Activated T-cell treated with anti-CD3 and anti-CD28 coated beads, Interleukin-2, amount 50 U/mL, for 24 hours (primary cell): ENCODE measurements around the gene PDHB.
A peak's percentile ranks its signal among the peaks of the same experiment; 100 is the strongest.
"Not testable (repeated sequence)": the region's sequence is repeated elsewhere in the genome, so short reads cannot be mapped to it uniquely, and the experiment has no call there.

Experiments
- DNase-seq: peaks from one replicate; pipeline ENCODE4 v3.0.0-alpha.2; 2020
- H3K27ac Mint-ChIP-seq: 2 replicates; pipeline ENCODE4 v1.8.0; 2020; ENCODE audit warnings: mild to moderate bottlenecking, mixed read lengths
- H3K27me3 Mint-ChIP-seq: 2 replicates; pipeline ENCODE4 v1.8.0; 2020; ENCODE audit warnings: mixed read lengths
- H3K36me3 Mint-ChIP-seq: 2 replicates; pipeline ENCODE4 v1.8.0; 2020; ENCODE audit warnings: low read depth, mixed read lengths
- H3K4me1 Mint-ChIP-seq: 2 replicates; pipeline ENCODE4 v1.8.0; 2020; ENCODE audit warnings: low read depth, mixed read lengths
- H3K4me3 Mint-ChIP-seq: 2 replicates; pipeline ENCODE4 v1.8.0; 2020; ENCODE audit warnings: mild to moderate bottlenecking, moderate library complexity, mixed read lengths
- H3K9me3 Mint-ChIP-seq: 2 replicates; pipeline ENCODE4 v1.8.0; 2020; ENCODE audit warnings: mixed read lengths

PDHB gene

DNA sequence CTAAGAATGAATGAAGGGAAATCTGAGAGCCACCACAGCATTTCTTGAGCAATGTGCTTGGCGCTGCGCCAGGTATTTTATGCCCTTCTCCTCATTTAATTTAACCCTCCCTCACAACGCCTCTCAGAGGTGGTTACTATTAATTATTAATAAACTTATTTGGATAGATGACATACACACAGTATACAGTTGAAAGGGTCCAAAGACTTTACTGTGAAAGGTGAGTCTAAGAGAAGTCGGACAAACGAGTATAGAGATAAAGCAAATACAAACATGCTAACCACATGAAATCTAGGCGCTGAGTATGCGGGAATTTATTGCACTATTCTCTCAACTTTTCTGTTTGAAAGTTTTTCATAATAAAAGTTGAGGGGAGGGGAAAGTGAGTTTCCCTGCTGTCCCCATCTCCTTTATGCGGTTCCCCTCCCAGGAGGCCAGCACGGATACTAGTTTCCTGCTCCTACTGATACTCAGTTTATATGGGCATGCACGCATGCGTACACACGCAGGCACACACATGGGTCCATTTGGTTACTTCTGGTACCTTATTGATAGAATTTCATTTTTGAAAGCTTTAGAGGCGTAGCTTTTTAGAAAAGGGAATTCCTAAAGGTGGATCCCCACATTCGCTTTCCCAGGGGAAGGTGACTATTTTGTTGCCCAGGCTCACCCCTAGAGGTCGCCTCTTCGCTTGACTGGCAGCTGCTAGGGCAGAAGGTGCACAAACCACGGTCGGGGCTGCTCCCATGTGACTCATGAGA is 29.7 kb upstream of the PDHB start:
- DNase-seq, result peak; percentile 78
- Mint-ChIP-seq H3K4me3 (peak overlapping the region; percentile 37), H3K9me3 (no peaks in the 10 kb centered on the region), H3K36me3 (no peaks in the 10 kb centered on the region), H3K27me3 (no peaks in the 10 kb centered on the region), H3K4me1 (peaks cover 22% of the 10 kb centered on the region), H3K27ac (peak overlapping the region; percentile 78)

DNA sequence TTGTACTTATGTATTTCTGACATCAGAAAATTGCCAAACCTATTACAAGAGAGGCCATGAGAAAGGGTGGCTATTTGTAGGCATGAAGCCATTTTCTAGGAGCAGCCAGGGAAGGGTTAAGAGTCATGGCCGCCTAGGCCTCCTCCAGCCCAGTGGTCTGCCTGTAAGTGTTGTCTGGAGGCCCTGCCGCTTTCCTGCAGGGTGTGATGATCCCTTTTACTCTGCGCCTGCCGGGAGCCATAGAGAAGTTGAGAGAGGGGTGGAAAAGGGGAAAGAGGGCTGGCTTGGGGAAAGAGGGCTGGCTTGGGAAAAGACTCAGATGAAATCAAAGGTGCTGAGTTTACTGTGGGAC is 29.2 kb upstream of the PDHB start:
- no peak for DNase-seq
- Mint-ChIP-seq H3K4me1 (peaks cover 22% of the 10 kb centered on the region), H3K36me3 (no peaks in the 10 kb centered on the region), H3K27me3 (no peaks in the 10 kb centered on the region), H3K27ac (no peak overlapping the region), H3K4me3 (no peak overlapping the region), H3K9me3 (no peaks in the 10 kb centered on the region)

DNA sequence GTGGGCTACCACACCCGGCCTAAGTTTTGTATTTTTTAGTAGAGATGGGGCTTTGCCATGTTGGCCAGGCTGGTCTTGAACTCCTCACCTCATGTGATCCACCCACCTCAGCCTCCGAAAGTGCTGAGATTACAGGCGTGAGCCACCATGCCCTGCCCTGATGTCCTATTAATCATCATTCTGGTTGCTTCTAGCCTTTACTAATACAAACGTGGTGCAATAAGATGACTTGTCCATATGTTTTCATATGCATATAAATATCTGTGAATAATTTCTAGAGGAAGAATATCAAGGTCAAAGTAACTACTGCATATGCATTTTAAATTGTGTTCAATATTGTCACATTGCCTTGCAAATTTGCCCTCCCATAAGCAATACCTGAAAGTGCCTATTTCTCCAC is 25.5 kb upstream of the PDHB start:
- no peak overlapping the region for H3K4me3 Mint-ChIP-seq
- no peak overlapping the region for H3K27ac Mint-ChIP-seq
- H3K27me3 Mint-ChIP-seq, result no peaks in the 10 kb centered on the region
- peaks cover 15% of the 10 kb centered on the region for H3K36me3 Mint-ChIP-seq
- H3K4me1 Mint-ChIP-seq, result peaks cover 10% of the 10 kb centered on the region
- no peak for DNase-seq
- H3K9me3 Mint-ChIP-seq, result peaks cover 14% of the 10 kb centered on the region

DNA sequence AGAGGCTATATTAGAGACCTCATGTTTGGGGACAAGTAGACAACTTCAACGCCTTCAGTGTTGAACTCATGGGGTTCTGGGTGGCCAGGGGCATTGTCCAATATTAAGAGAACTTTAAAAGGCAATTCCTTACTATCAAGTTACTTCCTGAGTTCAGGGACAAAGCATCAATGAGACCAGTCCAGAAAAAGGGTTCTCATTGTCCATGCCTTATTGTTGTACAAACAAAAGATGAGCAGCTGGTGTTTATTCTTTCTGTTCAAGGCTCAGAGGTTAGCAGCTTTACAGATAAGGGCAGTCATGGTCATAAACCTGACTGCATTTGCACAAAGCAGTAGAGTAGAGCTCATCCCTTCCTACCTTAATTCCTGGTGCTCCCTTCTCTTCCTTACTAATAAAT is 18.5 kb upstream of the PDHB start:
- peaks cover 1% of the 10 kb centered on the region for H3K4me1 Mint-ChIP-seq
- H3K27ac Mint-ChIP-seq, result no peak overlapping the region
- H3K9me3 Mint-ChIP-seq, result peaks cover 21% of the 10 kb centered on the region
- H3K4me3 Mint-ChIP-seq, result no peak overlapping the region
- no peaks in the 10 kb centered on the region for H3K27me3 Mint-ChIP-seq
- peaks cover 15% of the 10 kb centered on the region for H3K36me3 Mint-ChIP-seq
- no peak for DNase-seq

DNA sequence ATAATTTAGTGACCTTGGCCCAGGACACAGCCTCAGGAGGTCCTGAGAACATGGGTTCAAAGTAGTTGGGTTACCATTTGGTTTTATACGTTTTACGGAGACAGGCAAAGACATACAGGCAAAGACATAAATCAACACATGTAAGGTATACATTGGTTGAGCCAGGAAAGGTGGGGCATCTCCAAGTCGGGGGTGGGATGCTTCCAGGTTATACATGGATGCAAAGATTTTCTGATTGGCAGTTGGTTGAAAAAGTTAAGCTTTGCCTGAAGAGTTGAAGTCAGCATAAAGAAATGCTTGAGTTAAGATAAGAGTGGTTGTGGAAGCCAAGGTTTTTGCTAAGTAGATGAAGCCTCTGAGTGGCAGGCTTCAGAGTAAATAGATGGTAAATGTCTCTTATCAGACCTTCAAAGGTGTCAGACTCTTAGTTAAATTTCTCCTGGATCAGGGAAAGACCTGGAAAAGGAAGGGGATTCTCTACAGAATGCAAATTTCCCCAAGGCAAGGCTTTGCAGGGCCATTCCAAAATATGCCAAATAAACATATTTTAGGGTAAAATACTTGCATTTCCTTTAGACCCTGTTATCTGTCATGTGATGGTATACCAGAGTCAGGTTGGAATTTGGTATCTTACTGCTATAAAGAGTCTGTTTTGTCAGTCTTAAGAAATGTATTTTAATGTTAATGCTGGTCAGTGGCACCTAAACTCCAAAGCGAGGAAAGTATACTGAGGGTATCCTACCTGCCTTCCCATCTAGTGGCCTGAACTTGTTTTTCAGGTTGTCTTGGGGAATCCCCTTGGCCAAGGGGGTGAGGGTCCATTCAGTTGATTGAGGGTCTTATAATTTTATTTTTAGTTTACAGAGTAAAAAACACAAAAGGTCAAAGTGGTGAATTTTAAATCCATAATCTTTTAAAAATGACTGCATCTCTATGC is 8.2 kb upstream of the PDHB start:
- Mint-ChIP-seq H3K4me1 (no peaks in the 10 kb centered on the region), H3K9me3 (no peaks in the 10 kb centered on the region), H3K4me3 (no peak overlapping the region), H3K27me3 (no peaks in the 10 kb centered on the region), H3K36me3 (no peaks in the 10 kb centered on the region), H3K27ac (no peak overlapping the region)
- DNase-seq, result no peak

DNA sequence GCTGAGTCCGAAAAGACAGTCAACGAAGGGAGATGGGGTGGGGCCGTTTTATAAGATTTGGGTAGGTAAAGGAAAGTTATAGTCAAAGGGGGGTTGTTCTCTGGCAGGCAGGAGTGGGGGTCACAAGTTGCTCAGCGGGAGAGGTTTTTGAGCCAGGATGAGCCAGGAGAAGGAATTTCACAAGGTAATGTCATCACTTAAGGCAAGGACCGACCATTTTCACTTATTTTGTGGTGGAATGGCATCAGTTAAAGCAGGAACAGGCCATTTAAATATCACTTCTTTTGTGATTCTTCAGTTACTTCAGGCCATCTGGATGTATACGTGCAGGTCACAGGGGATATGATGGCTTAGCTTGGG is 7.3 kb upstream of the PDHB start:
- not testable (repeated sequence) for H3K27ac Mint-ChIP-seq

DNA sequence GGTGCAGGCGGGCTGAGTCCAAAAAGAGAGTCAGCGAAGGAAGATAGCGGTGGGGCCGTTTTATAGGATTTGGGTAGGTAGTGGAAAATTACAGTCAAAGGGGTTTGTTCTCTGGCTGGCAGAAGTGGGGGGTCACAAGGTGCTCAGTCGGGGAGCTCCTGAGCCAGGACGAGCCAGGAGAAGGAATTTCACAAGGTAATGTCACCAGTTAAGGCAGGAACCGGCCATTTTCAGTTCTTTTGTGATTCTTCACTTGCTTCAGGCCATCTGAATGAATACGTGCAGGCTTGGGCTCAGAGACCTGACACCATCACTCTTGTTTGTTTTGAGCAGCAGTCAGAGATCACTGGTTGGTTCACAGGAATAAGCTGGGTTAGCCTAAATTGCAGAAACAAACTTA is 3.6 kb upstream of the PDHB start:
- not testable (repeated sequence) for H3K27me3 Mint-ChIP-seq, H3K4me3 Mint-ChIP-seq, H3K9me3 Mint-ChIP-seq, DNase-seq, H3K36me3 Mint-ChIP-seq, H3K27ac Mint-ChIP-seq
- peaks cover 16% of the 10 kb centered on the region for H3K4me1 Mint-ChIP-seq

More for the DNA sequence above, 7.3 kb upstream of the PDHB start:
- not testable (repeated sequence) for H3K4me1 Mint-ChIP-seq, DNase-seq, H3K4me3 Mint-ChIP-seq, H3K9me3 Mint-ChIP-seq, H3K27me3 Mint-ChIP-seq, H3K36me3 Mint-ChIP-seq

DNA sequence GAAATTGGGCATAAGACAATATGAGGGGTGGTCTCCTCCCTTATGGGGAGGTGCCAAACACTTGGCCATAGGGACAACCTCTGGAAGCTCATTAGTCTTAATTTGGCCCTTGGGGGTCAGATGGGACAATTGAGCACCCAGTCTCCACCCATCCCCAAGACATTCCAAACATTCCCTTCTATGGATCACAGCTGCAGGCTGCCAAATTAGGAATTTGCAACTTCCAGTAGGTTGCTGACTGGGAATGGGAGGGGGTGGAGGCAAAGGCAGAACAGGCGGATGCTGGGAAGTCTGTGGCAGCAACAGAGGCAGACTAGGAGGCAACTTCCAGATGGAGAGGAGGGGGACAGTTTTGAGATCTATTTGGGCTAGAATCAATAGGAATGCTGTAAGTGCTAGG is 1.4 kb upstream of the PDHB start:
- Mint-ChIP-seq H3K27ac (no peak overlapping the region), H3K4me3 (no peak overlapping the region), H3K4me1 (peaks cover 23% of the 10 kb centered on the region), H3K36me3 (peaks cover 28% of the 10 kb centered on the region), H3K9me3 (no peaks in the 10 kb centered on the region), H3K27me3 (no peaks in the 10 kb centered on the region)
- no peak for DNase-seq

DNA sequence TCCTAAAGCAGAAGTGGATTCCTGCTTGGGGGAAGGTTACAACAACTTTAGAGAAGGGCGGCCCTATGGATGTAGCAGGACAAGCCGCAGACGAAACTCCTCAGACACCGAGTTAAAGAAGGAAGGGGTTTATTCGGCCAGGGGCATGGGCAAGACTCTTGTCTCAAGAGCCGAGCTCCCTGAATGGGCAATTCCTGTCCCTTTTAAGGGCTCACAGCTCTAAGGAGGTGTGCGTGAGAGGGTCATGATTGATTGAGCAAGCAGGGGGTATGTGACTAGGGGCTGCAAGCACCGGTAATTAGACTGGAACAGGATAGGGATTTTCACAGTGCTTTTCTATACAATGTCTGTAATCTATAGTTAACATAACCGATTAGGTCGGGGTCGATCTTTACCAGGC is 879 bp upstream of the PDHB start:
- peak overlapping the region; percentile 55 for H3K4me3 Mint-ChIP-seq
- H3K27ac Mint-ChIP-seq, result no peak overlapping the region
- peaks cover 33% of the 10 kb centered on the region for H3K36me3 Mint-ChIP-seq
- H3K27me3 Mint-ChIP-seq, result no peaks in the 10 kb centered on the region
- peaks cover 26% of the 10 kb centered on the region for H3K4me1 Mint-ChIP-seq
- H3K9me3 Mint-ChIP-seq, result no peaks in the 10 kb centered on the region
- DNase-seq, result no peak

DNA sequence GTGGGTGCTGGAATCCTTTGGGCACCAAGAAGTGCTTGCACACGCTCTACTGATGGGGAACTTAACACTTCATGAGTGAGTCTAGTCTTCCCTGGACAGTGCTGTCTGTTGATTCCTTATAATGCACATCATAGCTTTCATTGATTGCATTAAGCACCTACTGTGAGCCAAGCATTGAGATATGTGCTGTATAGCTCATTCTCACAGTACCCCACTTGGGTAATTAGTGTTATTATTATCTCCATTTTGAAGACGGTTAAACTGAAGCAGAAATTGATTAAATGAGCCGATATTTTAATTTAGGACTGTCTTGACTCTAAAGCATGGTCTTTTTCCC is 504 bp upstream of the PDHB start:
- Mint-ChIP-seq H3K4me3 (peak overlapping the region; percentile 55), H3K27me3 (no peaks in the 10 kb centered on the region), H3K27ac (peak overlapping the region; percentile 88), H3K9me3 (no peaks in the 10 kb centered on the region), H3K36me3 (peaks cover 36% of the 10 kb centered on the region), H3K4me1 (peaks cover 27% of the 10 kb centered on the region)
- no peak for DNase-seq

DNA sequence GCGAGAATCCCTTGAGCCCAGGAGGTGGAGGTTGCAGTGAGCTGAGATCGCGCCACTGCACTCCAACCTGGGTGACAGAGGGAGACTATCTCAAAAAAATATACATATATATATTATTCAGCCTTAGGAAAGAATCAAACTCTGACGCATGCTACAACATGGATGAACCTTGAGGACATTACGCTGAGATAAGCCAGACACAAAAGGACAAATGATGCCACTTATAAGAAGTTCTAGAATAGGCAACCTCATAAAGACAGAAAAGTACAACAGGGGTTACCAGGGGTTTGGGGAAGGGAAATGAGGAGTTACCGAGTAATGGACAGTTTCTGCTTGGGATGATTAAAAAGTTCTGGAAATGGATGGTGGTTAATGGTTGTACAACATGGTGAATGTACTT is 727 bp downstream of the PDHB start:
- Mint-ChIP-seq H3K27me3 (no peaks in the 10 kb centered on the region), H3K9me3 (no peaks in the 10 kb centered on the region), H3K4me1 (peaks cover 27% of the 10 kb centered on the region), H3K36me3 (peaks cover 49% of the 10 kb centered on the region), H3K4me3 (peak overlapping the region; percentile 92), H3K27ac (peak overlapping the region; percentile 96)
- no peak for DNase-seq

DNA sequence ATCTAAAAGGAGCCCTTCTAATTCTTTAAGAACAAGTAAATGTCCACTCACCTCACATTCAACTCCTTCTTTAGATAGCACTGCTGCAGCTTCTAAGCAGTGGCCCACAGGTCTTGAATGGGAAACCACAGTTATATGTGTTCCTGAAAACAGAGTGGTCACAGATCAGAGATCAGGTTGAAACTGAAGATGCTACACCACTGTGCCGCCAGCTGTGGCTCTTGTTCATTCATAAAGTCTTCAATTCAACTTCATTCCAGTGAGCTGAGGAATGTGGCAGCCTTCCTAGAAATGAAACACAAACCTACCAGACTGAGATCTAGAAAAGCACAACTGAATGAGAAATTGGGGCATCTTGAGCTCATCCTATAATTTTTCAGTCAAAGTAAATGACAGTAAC is 4.0 kb downstream of the PDHB start:
- Mint-ChIP-seq H3K36me3 (peaks cover 74% of the 10 kb centered on the region), H3K9me3 (no peaks in the 10 kb centered on the region), H3K27ac (peak overlapping the region; percentile 18), H3K4me3 (no peak overlapping the region), H3K4me1 (peaks cover 27% of the 10 kb centered on the region), H3K27me3 (no peaks in the 10 kb centered on the region)
- no peak for DNase-seq

DNA sequence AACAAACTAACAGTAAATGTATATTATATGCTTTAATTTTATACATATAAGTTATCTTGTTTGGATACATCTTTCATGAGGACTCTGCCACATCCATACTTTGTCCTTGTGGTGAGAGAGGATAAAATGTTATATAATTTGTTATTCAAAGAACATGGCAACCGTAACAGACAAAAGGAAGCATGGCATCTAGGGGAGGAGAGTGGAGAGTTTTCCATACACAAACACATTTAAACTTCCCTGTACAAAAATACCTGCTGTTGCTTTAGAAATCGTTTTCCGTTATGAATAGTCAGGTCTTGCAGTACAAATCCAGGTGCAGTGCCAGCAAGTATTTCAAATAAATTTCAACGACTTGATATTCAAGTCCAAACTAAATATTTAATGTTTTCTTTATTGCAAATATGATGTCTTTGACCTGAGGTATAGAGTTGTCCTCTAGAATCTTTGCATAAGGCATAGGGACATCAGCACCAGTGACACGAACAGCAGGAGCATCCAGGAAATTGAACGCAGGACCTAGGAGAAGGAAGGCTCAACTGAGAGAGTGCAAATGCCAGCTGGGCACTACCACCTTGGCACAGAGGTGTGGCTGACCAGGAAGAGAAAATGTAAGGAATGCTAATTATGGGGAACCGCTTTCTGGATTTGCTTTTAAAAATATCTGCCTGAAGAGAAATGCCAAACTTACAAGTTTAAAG is 5.8 kb downstream of the PDHB start:
- Mint-ChIP-seq H3K27me3 (no peaks in the 10 kb centered on the region), H3K9me3 (no peaks in the 10 kb centered on the region), H3K27ac (peak overlapping the region; percentile 18), H3K4me3 (no peak overlapping the region), H3K4me1 (peaks cover 13% of the 10 kb centered on the region), H3K36me3 (peaks cover 84% of the 10 kb centered on the region)
- DNase-seq, result no peak

DNA sequence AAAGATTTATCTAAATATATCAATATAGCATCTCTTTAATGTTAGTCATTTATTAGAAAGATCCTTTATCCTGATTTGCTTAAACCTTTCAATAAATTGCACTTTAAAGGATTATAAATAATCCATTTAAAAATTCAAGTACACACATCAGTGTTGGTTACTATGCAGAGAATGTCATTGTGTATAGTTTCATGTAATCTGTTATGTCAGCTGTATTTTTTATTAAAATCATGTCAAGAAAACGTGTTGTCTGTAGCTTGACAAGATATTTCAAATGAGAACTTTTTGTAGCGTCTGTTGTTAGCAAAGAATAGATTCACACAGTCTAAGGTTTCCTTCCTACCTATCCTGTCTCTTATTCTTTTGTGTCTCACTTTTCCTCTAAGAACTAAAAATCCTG is 7.8 kb downstream of the PDHB start:
- H3K9me3 Mint-ChIP-seq, result no peaks in the 10 kb centered on the region
- peaks cover 4% of the 10 kb centered on the region for H3K4me1 Mint-ChIP-seq
- peaks cover 89% of the 10 kb centered on the region for H3K36me3 Mint-ChIP-seq
- peak overlapping the region; percentile 63 for H3K27ac Mint-ChIP-seq
- no peak for DNase-seq
- no peaks in the 10 kb centered on the region for H3K27me3 Mint-ChIP-seq
- no peak overlapping the region for H3K4me3 Mint-ChIP-seq

DNA sequence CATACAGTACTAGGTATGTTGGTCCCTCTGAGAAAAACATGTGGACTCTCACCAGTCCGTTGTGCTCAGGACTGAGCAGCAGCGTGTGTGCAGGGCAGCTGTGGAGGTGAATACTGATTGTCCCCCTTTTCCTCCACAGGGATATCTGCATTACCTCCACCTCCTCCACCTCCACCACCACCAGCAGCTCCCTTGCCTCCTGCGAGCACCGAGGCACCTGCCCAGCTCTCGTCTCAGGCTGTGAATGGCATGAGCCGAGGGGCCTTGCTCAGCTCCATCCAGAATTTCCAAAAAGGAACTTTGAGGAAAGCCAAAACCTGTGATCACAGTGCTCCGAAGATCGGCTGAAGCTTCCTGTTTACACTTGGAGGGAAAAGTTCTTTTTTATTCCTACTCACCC is 9.0 kb downstream of the PDHB start:
- Mint-ChIP-seq H3K4me1 (peaks cover 8% of the 10 kb centered on the region), H3K4me3 (no peak overlapping the region), H3K27me3 (no peaks in the 10 kb centered on the region), H3K27ac (peak overlapping the region; percentile 58), H3K36me3 (peaks cover 90% of the 10 kb centered on the region), H3K9me3 (no peaks in the 10 kb centered on the region)
- no peak for DNase-seq
